ENCODE measurements around the gene PUSL1.

- TF ChIP-seq CTCF (IDR thresholded peaks at IDR 0.05; ENCODE audit: low read depth, low read length) (no peak), EZH2phosphoT487 (IDR thresholded peaks at IDR 0.05; ENCODE audit: low read depth) (no peak)
Measured at GRCh38 chr1:1307261-1307922, 1.0 kb upstream of the PUSL1 start.

Measured in OCI-LY3 (cell line).